GM21528 (cell line): ENCODE results near the gene SPATA16.
"Not testable (repeated sequence)": the region's sequence is repeated elsewhere in the genome, so short reads cannot be mapped to it uniquely, and the experiment has no call there.

Experiments used
- ATAC-seq: cut with Tn5 transposase; IDR thresholded peaks from one replicate; pipeline ENCODE4 v1.9.1; 2021; ENCODE audit warnings: mild to moderate bottlenecking, moderate library complexity; ENCODE audit not compliant: unreplicated experiment, low FRiP score

SPATA16 gene

GRCh38 chr3:173140986-173141385, at the start of gene SPATA16:
SPATA16 (minus strand) TSS chr3:173141235; CDS start chr3:173117731, 23,504 bp downstream.
- ATAC-seq = no peak

GRCh38 chr3:173183022-173183421, 42.0 kb upstream of the SPATA16 start:
- ATAC-seq = not testable (repeated sequence)

- no peak for ATAC-seq
Observed at GRCh38 chr3:173173652-173174051, 32.6 kb upstream of the SPATA16 start.

GRCh38 chr3:173159139-173159538, 18.1 kb upstream of the SPATA16 start:
- ATAC-seq = not testable (repeated sequence)

GRCh38 chr3:173156533-173156932, 15.5 kb upstream of the SPATA16 start:
- ATAC-seq = not testable (repeated sequence)

GRCh38 chr3:173153631-173154030, 12.6 kb upstream of the SPATA16 start:
- no peak for ATAC-seq

GRCh38 chr3:173139420-173139819, 1.6 kb downstream of the SPATA16 start:
- ATAC-seq = no peak

- ATAC-seq = no peak
Observed at GRCh38 chr3:173138026-173138425, 3.0 kb downstream of the SPATA16 start.

- ATAC-seq = no peak
Observed at GRCh38 chr3:173135059-173135458, 6.0 kb downstream of the SPATA16 start.

GRCh38 chr3:173128633-173129032, 12.4 kb downstream of the SPATA16 start:
- no peak for ATAC-seq

GRCh38 chr3:173111321-173111720, 29.7 kb downstream of the SPATA16 start:
- no peak for ATAC-seq

- ATAC-seq = no peak
Observed at GRCh38 chr3:173109143-173109542, 31.9 kb downstream of the SPATA16 start.

- ATAC-seq = no peak
Observed at GRCh38 chr3:173103469-173103868, 37.6 kb downstream of the SPATA16 start.

GRCh38 chr3:173098959-173099358, 42.1 kb downstream of the SPATA16 start:
- ATAC-seq = no peak

GRCh38 chr3:173096994-173097785, 43.8 kb downstream of the SPATA16 start:
- no peak for ATAC-seq

- no peak for ATAC-seq
Observed at GRCh38 chr3:173096140-173096539, 44.9 kb downstream of the SPATA16 start.

GRCh38 chr3:173092038-173092437, 49.0 kb downstream of the SPATA16 start:
- no peak for ATAC-seq

GRCh38 chr3:173090492-173090891, 50.5 kb downstream of the SPATA16 start:
- no peak for ATAC-seq

GRCh38 chr3:173089283-173089682, 51.8 kb downstream of the SPATA16 start:
- no peak for ATAC-seq

GRCh38 chr3:173078525-173078924, 62.5 kb downstream of the SPATA16 start:
- ATAC-seq = no peak

- no peak for ATAC-seq
Observed at GRCh38 chr3:173066044-173067004, 74.7 kb downstream of the SPATA16 start.
